ENCODE measurements around the gene BMPR1A. TPM values are rescaled to one million over a fixed set of nuclear protein-coding genes. Genes with fewer than 3 reads are reported as not detected.

Gene BMPR1A
- total RNA-seq, 2 experiments from 2014 or later, result 7.5 to 8.4 TPM

DNA sequence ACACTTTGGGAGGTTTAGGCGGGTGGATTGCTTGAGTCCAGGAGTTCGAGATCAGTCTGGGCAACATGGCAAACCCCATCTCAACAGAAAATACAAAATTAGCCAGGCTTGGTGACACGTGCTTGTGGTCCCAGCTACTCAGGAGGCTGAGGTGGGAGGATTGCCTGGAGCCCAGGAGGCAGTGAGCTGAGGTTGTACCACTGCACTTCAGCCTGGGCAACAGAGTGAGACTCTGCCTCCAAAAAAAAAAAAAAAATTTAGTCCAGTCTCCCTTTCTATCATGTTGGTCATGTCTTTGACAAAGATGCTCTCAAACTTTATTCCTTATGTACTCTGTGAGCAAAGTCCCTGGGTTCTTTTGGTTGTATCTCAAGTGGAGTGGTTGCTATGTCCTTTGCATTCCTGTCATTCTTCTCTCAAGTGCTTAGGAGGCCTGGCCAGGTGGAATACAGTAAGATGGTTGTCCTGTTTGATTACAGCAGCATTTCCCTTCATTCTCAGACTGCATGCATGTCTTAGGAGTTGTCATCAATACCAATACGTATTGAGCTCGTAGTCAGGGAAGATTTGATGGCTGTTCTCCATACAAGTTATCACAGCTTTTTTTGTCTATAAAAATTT lies 115.3 kb downstream of the BMPR1A start:
- H3K36me3 Mint-ChIP-seq, result no peaks in the 10 kb centered on the region
- H3K27me3 Mint-ChIP-seq, result no peaks in the 10 kb centered on the region
- H3K4me1 Mint-ChIP-seq, result no peaks in the 10 kb centered on the region
- no peak overlapping the region for H3K27ac Mint-ChIP-seq
- no peak for DNase-seq
- no peak overlapping the region for H3K4me3 Mint-ChIP-seq
- H3K9me3 Mint-ChIP-seq, result no peaks in the 10 kb centered on the region

DNA sequence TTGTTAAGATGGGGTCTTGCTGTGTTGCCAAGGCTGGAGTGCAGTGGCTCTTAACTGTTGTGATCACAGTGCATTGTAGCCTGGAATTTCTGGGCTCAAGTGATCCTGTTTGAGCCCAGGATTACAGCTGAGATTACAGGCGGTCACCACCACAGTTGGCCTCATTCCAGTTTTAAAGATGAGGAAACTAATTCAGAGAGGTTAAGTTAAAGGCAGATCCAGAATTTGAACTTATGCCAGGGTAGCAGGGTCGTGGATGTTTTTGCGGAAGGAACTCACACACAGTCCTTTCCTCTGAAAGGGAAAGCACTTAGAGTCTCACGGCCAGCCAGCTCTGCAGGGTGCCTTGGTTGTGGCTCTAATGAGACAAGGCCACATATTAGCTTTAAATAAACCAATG lies 116.3 kb downstream of the BMPR1A start:
- no peak overlapping the region for H3K4me3 Mint-ChIP-seq
- no peaks in the 10 kb centered on the region for H3K4me1 Mint-ChIP-seq
- H3K9me3 Mint-ChIP-seq, result no peaks in the 10 kb centered on the region
- H3K27me3 Mint-ChIP-seq, result no peaks in the 10 kb centered on the region
- H3K27ac Mint-ChIP-seq, result no peak overlapping the region
- H3K36me3 Mint-ChIP-seq, result no peaks in the 10 kb centered on the region
- no peak for DNase-seq

DNA sequence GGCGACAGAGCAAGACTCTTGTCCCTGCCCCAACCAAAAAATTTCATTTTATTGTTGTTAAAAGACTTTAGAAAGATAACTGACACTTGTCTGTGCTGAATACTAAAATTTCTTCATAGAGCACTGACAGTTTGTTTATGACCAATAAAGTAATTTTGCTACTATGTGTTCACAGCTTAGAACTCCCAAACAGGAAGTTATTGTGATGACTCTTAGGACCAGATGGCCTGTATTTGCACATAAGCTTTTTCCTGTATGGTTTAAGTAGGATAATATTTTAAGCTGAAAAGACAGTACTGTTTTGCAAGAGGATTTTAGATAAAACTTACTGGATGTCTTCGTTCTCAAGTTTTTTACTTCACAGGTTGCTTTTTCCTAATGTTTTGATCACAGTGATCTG lies 120.3 kb downstream of the BMPR1A start:
- H3K4me3 Mint-ChIP-seq, result no peak overlapping the region
- H3K9me3 Mint-ChIP-seq, result no peaks in the 10 kb centered on the region
- DNase-seq, result no peak
- H3K4me1 Mint-ChIP-seq, result peaks cover 2% of the 10 kb centered on the region
- H3K27me3 Mint-ChIP-seq, result no peaks in the 10 kb centered on the region
- no peaks in the 10 kb centered on the region for H3K36me3 Mint-ChIP-seq
- H3K27ac Mint-ChIP-seq, result no peak overlapping the region

DNA sequence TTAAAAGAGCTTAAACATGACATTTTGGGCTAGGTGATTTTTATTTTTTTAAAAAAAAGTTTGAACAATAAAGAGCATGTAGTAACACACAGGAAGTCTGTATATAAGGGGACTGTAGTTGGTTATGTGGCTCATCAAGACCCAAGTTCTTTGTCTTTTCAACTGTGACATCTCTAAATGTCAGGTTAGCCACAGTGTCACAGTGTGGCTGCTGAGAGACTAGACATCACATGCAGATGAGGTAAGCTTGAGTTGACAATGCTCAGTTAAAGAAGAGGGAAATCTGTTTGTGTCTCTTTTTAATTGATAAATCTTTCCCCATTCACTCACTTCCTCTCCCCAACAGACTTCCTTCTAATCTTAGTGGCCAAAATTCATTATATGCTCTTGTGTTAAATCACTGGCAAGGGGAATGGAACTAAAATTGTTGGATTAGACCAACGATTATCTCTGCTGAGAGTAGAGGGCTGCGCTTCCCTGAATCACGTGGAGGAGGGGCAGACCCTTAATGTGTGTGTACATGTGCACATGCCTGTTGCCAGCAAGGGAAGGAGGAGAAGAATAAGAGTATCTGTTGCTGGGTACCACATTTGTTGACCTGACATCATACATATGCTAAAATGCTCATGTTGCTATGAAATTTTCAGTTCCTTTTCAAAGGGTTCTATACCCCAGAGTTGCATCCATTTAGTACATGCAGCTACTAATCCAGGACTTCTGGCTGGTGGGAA lies 122.7 kb downstream of the BMPR1A start:
- H3K4me1 Mint-ChIP-seq, result peaks cover 2% of the 10 kb centered on the region
- H3K27ac Mint-ChIP-seq, result no peak overlapping the region

DNA sequence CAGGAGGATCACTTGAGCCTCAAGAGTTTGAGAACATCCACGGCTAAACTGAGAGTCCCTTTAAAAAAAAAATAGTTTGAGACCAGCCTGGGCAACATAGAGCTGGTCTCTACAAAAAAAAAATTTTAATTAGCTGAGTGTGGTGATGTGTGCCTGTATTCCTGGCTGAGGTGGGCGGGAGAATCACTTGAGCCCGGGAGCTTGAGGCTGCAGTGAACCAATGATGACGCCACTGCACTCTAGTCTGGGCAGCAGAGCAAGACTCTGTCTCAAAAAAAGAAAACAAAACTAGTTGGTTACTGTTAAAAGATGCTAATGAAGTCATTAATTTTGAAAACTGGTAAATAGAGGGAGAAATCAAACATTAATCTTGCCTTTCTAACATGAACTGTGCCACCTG lies 124.6 kb downstream of the BMPR1A start:
- H3K27me3 Mint-ChIP-seq, result no peaks in the 10 kb centered on the region
- H3K9me3 Mint-ChIP-seq, result no peaks in the 10 kb centered on the region
- peaks cover 2% of the 10 kb centered on the region for H3K36me3 Mint-ChIP-seq
- H3K4me3 Mint-ChIP-seq, result no peak overlapping the region
- H3K4me1 Mint-ChIP-seq, result peaks cover 2% of the 10 kb centered on the region
- no peak overlapping the region for H3K27ac Mint-ChIP-seq
- DNase-seq, result no peak

More for the DNA sequence above, 122.7 kb downstream of the BMPR1A start:
- no peaks in the 10 kb centered on the region for H3K27me3 Mint-ChIP-seq
- H3K4me3 Mint-ChIP-seq, result no peak overlapping the region
- peaks cover 2% of the 10 kb centered on the region for H3K36me3 Mint-ChIP-seq
- no peak for DNase-seq
- H3K9me3 Mint-ChIP-seq, result no peaks in the 10 kb centered on the region

DNA sequence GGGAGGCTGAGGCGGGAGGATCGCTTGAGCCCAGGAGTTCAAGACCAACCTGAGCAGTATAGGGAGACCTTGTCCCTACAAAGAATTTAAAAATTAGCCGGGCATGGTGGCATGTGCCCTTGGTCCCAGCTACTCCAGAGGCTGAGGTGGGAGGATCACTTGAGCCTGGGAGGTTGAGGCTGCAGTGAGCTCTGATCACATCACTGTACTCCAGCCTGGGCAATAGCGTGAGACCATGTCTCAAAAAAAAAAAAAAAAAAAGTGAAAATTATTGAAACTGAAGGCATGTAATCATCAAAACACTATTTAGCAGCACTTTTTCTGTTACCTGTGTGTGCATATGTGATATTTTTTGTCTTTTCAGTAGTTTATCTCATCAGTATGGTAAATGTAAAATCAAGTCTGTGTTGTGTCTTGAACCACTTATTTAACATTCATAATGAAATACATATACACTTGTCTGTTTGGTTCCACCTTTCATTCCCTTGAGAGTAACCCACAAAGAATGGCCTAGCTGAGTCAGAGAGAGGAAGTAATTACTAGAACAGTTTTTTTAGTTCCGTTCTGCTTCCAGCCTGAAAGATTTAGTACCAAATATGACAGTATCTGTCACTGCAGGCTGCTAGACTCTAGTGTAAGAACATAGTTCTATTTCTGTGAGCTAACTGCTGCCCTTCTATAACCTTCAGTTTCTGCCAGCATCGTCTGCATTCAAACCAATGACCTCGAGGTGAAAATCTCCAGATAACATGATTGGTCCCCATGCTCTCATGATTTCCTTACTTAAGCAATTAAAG lies 132.4 kb downstream of the BMPR1A start:
- H3K27ac Mint-ChIP-seq, result no peak overlapping the region

DNA sequence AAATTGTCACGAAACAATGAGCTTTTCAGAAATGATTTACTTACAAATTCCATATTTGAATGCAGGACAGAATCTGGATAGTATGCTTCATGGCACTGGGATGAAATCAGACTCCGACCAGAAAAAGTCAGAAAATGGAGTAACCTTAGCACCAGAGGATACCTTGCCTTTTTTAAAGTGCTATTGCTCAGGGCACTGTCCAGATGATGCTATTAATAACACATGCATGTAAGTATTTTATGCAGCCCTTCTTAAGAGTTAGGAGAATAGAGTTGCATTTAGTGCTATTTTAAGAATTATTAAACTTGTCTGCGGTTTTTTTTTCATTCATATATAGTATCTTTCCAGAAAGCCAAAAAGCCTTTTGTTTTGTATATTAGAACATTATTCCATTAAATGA lies 133.6 kb downstream of the BMPR1A start:
- Mint-ChIP-seq H3K27me3 (no peaks in the 10 kb centered on the region), H3K9me3 (no peaks in the 10 kb centered on the region), H3K4me1 (peaks cover 7% of the 10 kb centered on the region)

More for the DNA sequence above, 132.4 kb downstream of the BMPR1A start:
- DNase-seq, result no peak
- no peaks in the 10 kb centered on the region for H3K9me3 Mint-ChIP-seq
- H3K4me1 Mint-ChIP-seq, result peaks cover 7% of the 10 kb centered on the region
- no peaks in the 10 kb centered on the region for H3K36me3 Mint-ChIP-seq
- no peaks in the 10 kb centered on the region for H3K27me3 Mint-ChIP-seq
- H3K4me3 Mint-ChIP-seq, result no peak overlapping the region

DNA sequence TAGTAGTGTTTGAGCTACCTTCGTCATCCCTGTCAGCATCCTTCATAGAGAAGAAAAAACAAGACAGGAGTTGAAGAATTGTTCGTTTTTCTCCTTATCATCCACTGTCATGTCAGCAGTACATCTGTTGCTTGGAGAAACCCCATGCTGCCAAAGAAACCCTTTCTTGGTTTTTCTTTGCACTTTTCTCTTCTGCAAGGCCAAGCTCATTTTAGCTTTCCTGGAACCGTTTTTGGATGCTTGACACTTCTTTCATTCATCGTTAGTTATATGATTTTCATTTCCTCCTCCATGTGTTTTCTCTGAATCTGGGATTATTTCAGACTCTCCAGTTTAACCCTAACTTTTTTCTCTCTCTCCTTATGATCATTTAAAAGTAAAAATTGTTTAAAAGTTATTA lies 142.1 kb downstream of the BMPR1A start:
- H3K4me3 Mint-ChIP-seq, result no peak overlapping the region
- H3K36me3 Mint-ChIP-seq, result peaks cover 2% of the 10 kb centered on the region
- H3K27me3 Mint-ChIP-seq, result no peaks in the 10 kb centered on the region
- H3K27ac Mint-ChIP-seq, result no peak overlapping the region
- no peak for DNase-seq
- no peaks in the 10 kb centered on the region for H3K4me1 Mint-ChIP-seq
- no peaks in the 10 kb centered on the region for H3K9me3 Mint-ChIP-seq

More for the DNA sequence above, 133.6 kb downstream of the BMPR1A start:
- Mint-ChIP-seq H3K4me3 (no peak overlapping the region), H3K36me3 (no peaks in the 10 kb centered on the region), H3K27ac (no peak overlapping the region)
- DNase-seq, result no peak

DNA sequence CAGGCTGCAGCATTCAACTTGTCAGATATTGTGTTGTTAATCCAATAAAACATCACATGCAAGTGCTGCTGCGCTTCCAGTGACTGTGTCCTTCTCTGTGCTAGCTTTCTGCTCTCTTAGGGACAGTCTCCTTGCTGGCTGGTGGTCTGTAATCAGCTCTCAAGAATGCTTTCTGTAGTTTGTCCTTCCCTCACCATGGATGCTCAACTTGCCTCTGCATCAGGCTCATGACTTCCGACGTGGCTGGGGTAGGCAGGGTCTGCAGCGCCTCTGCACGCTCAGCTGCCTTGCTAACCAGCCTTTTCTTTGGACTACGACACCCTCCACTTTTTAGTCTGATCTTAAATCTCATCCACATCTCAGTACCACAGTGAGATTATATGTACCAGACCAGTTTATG lies 142.7 kb downstream of the BMPR1A start:
- Mint-ChIP-seq H3K9me3 (no peaks in the 10 kb centered on the region), H3K4me1 (no peaks in the 10 kb centered on the region), H3K36me3 (peaks cover 2% of the 10 kb centered on the region), H3K27ac (no peak overlapping the region), H3K27me3 (no peaks in the 10 kb centered on the region), H3K4me3 (no peak overlapping the region)
- no peak for DNase-seq

DNA sequence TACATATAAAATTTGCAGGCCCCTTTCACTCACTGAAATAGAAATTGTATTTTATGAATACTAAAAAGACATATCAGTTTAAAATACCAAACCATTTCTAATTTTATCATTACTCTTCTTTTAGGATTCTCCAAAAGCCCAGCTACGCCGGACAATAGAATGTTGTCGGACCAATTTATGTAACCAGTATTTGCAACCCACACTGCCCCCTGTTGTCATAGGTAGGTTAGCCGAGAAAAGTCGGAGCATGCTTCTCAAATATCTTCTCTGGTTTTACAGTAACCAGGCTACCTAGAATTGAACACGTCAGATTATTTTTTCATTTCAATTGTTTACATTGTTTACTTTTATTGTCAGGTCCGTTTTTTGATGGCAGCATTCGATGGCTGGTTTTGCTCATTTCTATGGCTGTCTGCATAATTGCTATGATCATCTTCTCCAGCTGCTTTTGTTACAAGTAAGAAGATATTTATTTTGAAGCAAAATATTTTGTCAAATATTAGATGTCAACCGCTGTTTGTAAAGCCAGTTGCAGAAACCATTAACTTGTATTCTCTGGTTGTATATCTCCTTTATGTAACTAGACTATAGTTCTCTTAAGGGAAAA lies 143.4 kb downstream of the BMPR1A start:
- Mint-ChIP-seq H3K4me3 (no peak overlapping the region), H3K36me3 (peaks cover 2% of the 10 kb centered on the region), H3K27me3 (no peaks in the 10 kb centered on the region), H3K9me3 (no peaks in the 10 kb centered on the region), H3K27ac (no peak overlapping the region), H3K4me1 (no peaks in the 10 kb centered on the region)
- peak; percentile 16 for DNase-seq

DNA sequence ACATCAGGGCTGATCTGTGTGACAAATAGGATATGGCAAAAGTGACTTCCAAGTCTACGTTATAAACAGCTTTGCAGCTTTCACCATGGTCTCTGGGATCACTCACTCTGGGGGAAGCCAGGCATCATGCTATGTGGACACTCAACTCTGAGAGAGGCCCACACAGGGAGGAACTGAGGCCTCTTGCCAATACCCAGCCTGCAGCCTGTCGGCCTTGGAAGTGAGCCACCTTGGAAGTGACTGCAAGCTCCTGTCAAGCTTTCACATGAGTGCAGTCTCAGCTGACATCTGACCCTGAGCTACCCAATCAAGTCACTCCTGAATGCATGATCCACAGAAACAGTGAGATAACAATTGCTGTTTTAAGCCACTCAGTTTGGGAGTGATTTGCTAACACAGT lies 144.5 kb downstream of the BMPR1A start:
- no peaks in the 10 kb centered on the region for H3K4me1 Mint-ChIP-seq

DNA sequence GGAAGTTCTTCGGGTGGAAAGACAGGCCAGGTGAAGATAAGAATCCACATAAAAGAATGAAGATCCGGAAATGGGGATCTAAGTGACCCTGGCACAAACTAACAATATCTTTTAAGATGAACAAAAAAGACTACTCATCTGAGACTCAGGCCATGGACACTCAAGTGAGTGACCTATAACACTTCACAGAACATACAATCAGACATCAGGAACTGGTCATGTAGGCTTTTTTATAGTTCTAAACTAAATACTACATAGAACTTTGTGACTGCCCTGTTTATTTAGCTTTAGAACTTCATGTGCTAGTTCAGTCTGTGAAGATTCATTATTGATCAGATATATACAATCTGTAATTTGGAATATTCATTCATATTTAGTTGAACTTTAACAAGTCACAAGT lies 148.2 kb downstream of the BMPR1A start:
- Mint-ChIP-seq H3K9me3 (peaks cover 4% of the 10 kb centered on the region), H3K4me3 (no peak overlapping the region), H3K36me3 (peaks cover 10% of the 10 kb centered on the region), H3K27me3 (no peaks in the 10 kb centered on the region), H3K4me1 (no peaks in the 10 kb centered on the region), H3K27ac (no peak overlapping the region)
- DNase-seq, result no peak

More for the DNA sequence above, 144.5 kb downstream of the BMPR1A start:
- no peaks in the 10 kb centered on the region for H3K9me3 Mint-ChIP-seq
- no peak overlapping the region for H3K27ac Mint-ChIP-seq
- no peak overlapping the region for H3K4me3 Mint-ChIP-seq
- H3K36me3 Mint-ChIP-seq, result peaks cover 2% of the 10 kb centered on the region
- DNase-seq, result no peak
- H3K27me3 Mint-ChIP-seq, result no peaks in the 10 kb centered on the region

DNA sequence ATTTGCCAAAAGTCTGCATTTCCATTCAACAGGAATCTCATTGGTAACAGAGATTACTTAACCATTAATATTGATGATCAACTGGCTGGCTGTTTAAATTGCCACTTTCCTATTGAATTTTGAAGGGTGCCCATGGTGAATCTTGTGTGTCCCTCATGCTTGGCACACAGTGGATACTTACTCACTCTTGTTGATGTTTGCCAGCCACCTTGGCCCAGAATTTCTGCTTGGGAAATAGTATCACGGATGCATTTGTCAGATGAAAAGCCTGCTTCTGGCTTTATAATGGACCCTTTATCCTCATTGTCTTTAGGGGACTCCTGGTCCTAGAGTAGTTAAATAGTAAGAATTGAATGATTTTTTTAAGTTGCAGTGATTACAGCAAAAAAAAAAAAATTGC lies 149.0 kb downstream of the BMPR1A start:
- Mint-ChIP-seq H3K36me3 (peaks cover 10% of the 10 kb centered on the region), H3K4me1 (no peaks in the 10 kb centered on the region), H3K9me3 (peaks cover 4% of the 10 kb centered on the region), H3K4me3 (no peak overlapping the region), H3K27ac (no peak overlapping the region), H3K27me3 (no peaks in the 10 kb centered on the region)
- DNase-seq, result no peak

DNA sequence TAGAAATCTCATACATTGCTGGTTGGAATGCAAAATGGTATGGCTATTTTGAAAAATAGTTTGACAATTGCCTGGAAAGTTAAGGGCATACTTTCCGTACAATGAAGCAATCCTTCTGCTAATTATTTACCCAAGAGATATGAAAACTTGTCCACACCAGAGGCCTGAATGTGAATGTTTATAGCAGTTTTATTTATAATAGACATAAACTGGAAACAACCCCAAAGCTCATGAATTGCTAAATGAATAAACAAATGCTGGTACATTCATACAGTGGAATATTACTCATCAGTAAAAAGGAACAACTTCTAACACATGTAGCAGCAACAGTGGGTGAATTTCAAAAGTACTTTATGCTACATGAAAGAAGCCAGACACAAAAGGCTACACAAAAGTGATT lies 158.3 kb downstream of the BMPR1A start:
- no peak overlapping the region for H3K27ac Mint-ChIP-seq
- no peaks in the 10 kb centered on the region for H3K36me3 Mint-ChIP-seq

DNA sequence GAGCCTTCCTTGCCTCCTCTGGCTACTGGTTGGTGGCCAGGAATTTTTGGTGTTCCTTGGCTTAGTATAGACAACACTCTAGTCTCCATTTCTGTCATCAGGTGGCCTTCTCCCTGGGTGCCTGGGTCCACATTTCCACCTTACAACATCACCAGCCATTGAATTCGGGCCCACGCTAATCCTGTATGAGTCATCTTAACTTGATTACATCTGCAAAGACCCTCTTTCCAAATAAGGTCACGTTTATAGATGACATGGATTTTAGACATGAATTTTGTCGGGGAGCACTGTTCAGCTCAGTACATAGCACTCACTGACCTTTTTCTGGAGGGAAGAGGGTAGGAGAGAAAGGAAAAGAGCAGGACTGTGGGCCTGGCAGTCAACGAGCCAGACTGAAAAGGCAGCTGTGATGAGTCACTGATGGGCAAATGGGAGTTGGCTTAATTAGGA lies 161.6 kb downstream of the BMPR1A start:
- Mint-ChIP-seq H3K36me3 (no peaks in the 10 kb centered on the region), H3K27ac (no peak overlapping the region), H3K4me1 (no peaks in the 10 kb centered on the region), H3K4me3 (no peak overlapping the region), H3K9me3 (no peaks in the 10 kb centered on the region), H3K27me3 (no peaks in the 10 kb centered on the region)
- no peak for DNase-seq

More for the DNA sequence above, 158.3 kb downstream of the BMPR1A start:
- no peaks in the 10 kb centered on the region for H3K4me1 Mint-ChIP-seq
- H3K27me3 Mint-ChIP-seq, result no peaks in the 10 kb centered on the region
- H3K9me3 Mint-ChIP-seq, result no peaks in the 10 kb centered on the region
- no peak for DNase-seq
- H3K4me3 Mint-ChIP-seq, result no peak overlapping the region

All from activated naive CD8-positive, alpha-beta T cell treated with anti-CD3 and anti-CD28 coated beads for 36 hours (primary cell).